MM.1S (cell line): ENCODE data around the gene GPC1.

ENCODE experiments used
- DNase-seq: peaks from one replicate; pipeline ENCODE4 v3.0.0-alpha.2; 2015
- H2AFZ ChIP-seq: fragments of 300-600 bp; sonication (generic); 2 replicates; pipeline ENCODE4 v1.6.0; 2016; ENCODE audit warnings: antibody characterized with exemption, low read length
- H3F3A ChIP-seq: fragments of 300-600 bp; sonication (generic); 2 replicates; pipeline ENCODE4 v1.6.1; 2016; ENCODE audit warnings: mild to moderate bottlenecking, antibody characterized with exemption, low read length, moderate library complexity, mixed read lengths; ENCODE audit not compliant: insufficient read depth
- H3K27ac ChIP-seq: fragments of 300-600 bp; sonication (generic); 2 replicates; pipeline ENCODE4 v1.5.1; 2016; ENCODE audit warnings: mild to moderate bottlenecking, low read length
- H3K27me3 ChIP-seq: fragments of 300-600 bp; sonication (generic); replicated peaks from 2 replicates; pipeline ENCODE4 v1.6.0; 2016; ENCODE audit warnings: low read length; ENCODE audit not compliant: insufficient read depth
- H3K36me3 ChIP-seq: fragments of 300-600 bp; sonication (generic); replicated peaks from 2 replicates; pipeline ENCODE4 v1.6.1; 2016; ENCODE audit warnings: mild to moderate bottlenecking, low read length, mixed read lengths; ENCODE audit not compliant: insufficient read depth
- H3K4me1 ChIP-seq: fragments of 300-600 bp; sonication (generic); 2 replicates; pipeline ENCODE4 v1.6.1; 2016; ENCODE audit warnings: low read length, mixed read lengths
- H3K4me2 ChIP-seq: fragments of 300-600 bp; sonication (generic); 2 replicates; pipeline ENCODE4 v1.6.0; 2016; ENCODE audit warnings: low read depth, low read length
- H3K4me3 ChIP-seq: fragments of 300-600 bp; sonication (generic); 2 replicates; pipeline ENCODE4 v1.5.1; 2016; ENCODE audit warnings: low read length, mixed read lengths
- H3K79me2 ChIP-seq: fragments of 300-600 bp; sonication (generic); 2 replicates; pipeline ENCODE4 v1.6.1; 2016; ENCODE audit warnings: mixed run types, low read length, mixed read lengths
- H3K9ac ChIP-seq: fragments of 300-600 bp; sonication (generic); 2 replicates; pipeline ENCODE4 v1.6.1; 2016; ENCODE audit warnings: low read length, mixed read lengths
- H3K9me2 ChIP-seq: fragments of 300-600 bp; sonication (generic); replicated peaks from 2 replicates; pipeline ENCODE4 v1.6.1; 2016; ENCODE audit warnings: mild to moderate bottlenecking, low read length, mixed read lengths; ENCODE audit not compliant: insufficient read depth
- H3K9me3 ChIP-seq: fragments of 300-600 bp; sonication (generic); replicated peaks from 2 replicates; pipeline ENCODE4 v1.6.1; 2016; ENCODE audit warnings: mild to moderate bottlenecking, low read length, mixed read lengths; ENCODE audit not compliant: insufficient read depth
- H4K20me1 ChIP-seq: fragments of 300-600 bp; sonication (generic); 2 replicates; pipeline ENCODE4 v1.6.1; 2016; ENCODE audit warnings: mild to moderate bottlenecking, low read length, moderate library complexity, mixed read lengths; ENCODE audit not compliant: insufficient read depth
- EZH2 ChIP-seq: fragments of 300-600 bp; sonication (generic); optimal IDR thresholded peaks from 2 replicates; pipeline ENCODE3; 2017; ENCODE audit warnings: low read depth, mild to moderate bottlenecking, antibody characterized with exemption, low read length, mixed read lengths
- EZH2phosphoT487 ChIP-seq: fragments of 300-600 bp; sonication (generic); IDR thresholded peaks from 2 replicates; pipeline ENCODE4 v1.6.1; 2018; ENCODE audit warnings: antibody characterized with exemption, low read length
- TF ChIP-seq, protein P1 (sequence below): fragments of 300-600 bp; sonication (generic); IDR thresholded peaks from 2 replicates; pipeline ENCODE4 v1.5.1; 2016; ENCODE audit warnings: antibody characterized with exemption, low read length, mixed read lengths

The GPC1 gene

GRCh38 chr2:240462073-240462706 lies 26.7 kb downstream of the GPC1 start:
- H3K36me3 ChIP-seq = no peaks in the 10 kb centered on the region
- H3F3A ChIP-seq = no peaks in the 10 kb centered on the region
- H3K9me2 ChIP-seq = no peaks in the 10 kb centered on the region
- H3K9me3 ChIP-seq = no peaks in the 10 kb centered on the region
- no peaks in the 10 kb centered on the region for H3K4me1 ChIP-seq
- H4K20me1 ChIP-seq = no peaks in the 10 kb centered on the region
- H3K4me3 ChIP-seq = no peak overlapping the region
- no peak overlapping the region for H3K9ac ChIP-seq
- no peak overlapping the region for H3K27ac ChIP-seq
- TF ChIP-seq EZH2phosphoT487 (no peak), EZH2 (no peak)
- TF ChIP-seq, protein P1, sequence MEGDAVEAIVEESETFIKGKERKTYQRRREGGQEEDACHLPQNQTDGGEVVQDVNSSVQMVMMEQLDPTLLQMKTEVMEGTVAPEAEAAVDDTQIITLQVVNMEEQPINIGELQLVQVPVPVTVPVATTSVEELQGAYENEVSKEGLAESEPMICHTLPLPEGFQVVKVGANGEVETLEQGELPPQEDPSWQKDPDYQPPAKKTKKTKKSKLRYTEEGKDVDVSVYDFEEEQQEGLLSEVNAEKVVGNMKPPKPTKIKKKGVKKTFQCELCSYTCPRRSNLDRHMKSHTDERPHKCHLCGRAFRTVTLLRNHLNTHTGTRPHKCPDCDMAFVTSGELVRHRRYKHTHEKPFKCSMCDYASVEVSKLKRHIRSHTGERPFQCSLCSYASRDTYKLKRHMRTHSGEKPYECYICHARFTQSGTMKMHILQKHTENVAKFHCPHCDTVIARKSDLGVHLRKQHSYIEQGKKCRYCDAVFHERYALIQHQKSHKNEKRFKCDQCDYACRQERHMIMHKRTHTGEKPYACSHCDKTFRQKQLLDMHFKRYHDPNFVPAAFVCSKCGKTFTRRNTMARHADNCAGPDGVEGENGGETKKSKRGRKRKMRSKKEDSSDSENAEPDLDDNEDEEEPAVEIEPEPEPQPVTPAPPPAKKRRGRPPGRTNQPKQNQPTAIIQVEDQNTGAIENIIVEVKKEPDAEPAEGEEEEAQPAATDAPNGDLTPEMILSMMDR = no peak
- H3K4me2 ChIP-seq = no peak overlapping the region
- H2AFZ ChIP-seq = no peak overlapping the region
- no peaks in the 10 kb centered on the region for H3K79me2 ChIP-seq
- DNase-seq = no peak
- no peaks in the 10 kb centered on the region for H3K27me3 ChIP-seq

DNA sequence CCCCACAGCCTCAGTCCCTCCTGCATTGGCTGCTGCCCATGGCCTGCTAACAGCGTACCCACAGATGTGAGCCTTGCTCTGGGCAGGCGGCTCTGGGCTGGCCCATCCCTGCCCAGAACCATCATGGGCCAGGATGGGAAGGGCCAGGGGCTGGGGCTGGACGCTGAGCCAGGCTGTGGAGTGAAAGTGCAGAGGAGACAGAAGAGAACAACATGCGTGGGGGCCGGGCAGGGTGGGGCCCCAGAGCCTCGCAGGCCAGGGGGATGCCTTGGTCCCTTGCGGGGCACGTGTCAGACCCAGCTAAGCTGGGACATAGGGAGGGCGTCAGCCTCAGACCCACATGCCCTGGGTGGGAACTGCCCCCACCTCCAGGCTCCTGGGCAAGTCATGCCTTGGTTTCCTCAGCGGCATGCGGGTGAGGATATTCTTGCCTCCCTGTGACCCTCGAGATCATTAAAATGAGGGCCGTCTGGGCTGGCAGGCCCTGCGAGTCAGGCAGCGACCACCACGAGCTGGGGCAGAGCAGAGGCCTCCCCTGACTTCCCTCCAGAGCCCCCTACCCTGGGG lies 27.3 kb downstream of the GPC1 start:
- Histone ChIP-seq H2AFZ (no peak overlapping the region), H3K4me2 (no peak overlapping the region), H4K20me1 (no peaks in the 10 kb centered on the region), H3K4me1 (no peaks in the 10 kb centered on the region), H3K9me2 (no peaks in the 10 kb centered on the region), H3K27ac (no peak overlapping the region), H3K9ac (no peak overlapping the region), H3K79me2 (no peaks in the 10 kb centered on the region), H3K4me3 (no peak overlapping the region), H3K9me3 (no peaks in the 10 kb centered on the region), H3F3A (no peaks in the 10 kb centered on the region), H3K36me3 (no peaks in the 10 kb centered on the region), H3K27me3 (no peaks in the 10 kb centered on the region)
- no peak for DNase-seq
- TF ChIP-seq EZH2 = no peak
- TF ChIP-seq, protein P1 = no peak
- TF ChIP-seq EZH2phosphoT487 = no peak

- Histone ChIP-seq H4K20me1 (no peaks in the 10 kb centered on the region), H2AFZ (no peak overlapping the region), H3K9ac (no peak overlapping the region), H3K9me2 (no peaks in the 10 kb centered on the region), H3K4me2 (no peak overlapping the region), H3K27ac (no peak overlapping the region), H3K4me1 (no peaks in the 10 kb centered on the region), H3K27me3 (no peaks in the 10 kb centered on the region), H3K79me2 (no peaks in the 10 kb centered on the region), H3F3A (no peaks in the 10 kb centered on the region), H3K4me3 (no peak overlapping the region), H3K36me3 (no peaks in the 10 kb centered on the region), H3K9me3 (no peaks in the 10 kb centered on the region)
- TF ChIP-seq, protein P1 = no peak
- TF ChIP-seq EZH2phosphoT487 (no peak), EZH2 (no peak)
- no peak for DNase-seq
These were observed 27.9 kb downstream of the GPC1 start for GRCh38 chr2:240463274-240463865.
